Activated CD8-positive, alpha-beta memory T cell treated with anti-CD3 and anti-CD28 coated beads for 4 hours (primary cell): Measurements from ENCODE around the gene PARP12.

Experiments
- DNase-seq, 2 donors: peaks; one replicate each; pipeline ENCODE4 v3.0.0-alpha.2; 2020; ENCODE audit warnings: low read depth in 2 of 2

The PARP12 gene

GRCh38 chr7:140014123-140014522 lies 48.6 kb downstream of the PARP12 start:
- DNase-seq, result no peak

- DNase-seq, result no peak
Measured at GRCh38 chr7:140013676-140014075, 49.1 kb downstream of the PARP12 start.

GRCh38 chr7:140010194-140010895 lies 52.4 kb downstream of the PARP12 start:
- DNase-seq, result no peak

- no peak for DNase-seq
Measured at GRCh38 chr7:140009735-140010134, 53.0 kb downstream of the PARP12 start.

GRCh38 chr7:140008755-140009610 lies 53.8 kb downstream of the PARP12 start:
- no peak for DNase-seq

GRCh38 chr7:140007051-140007690 lies 55.6 kb downstream of the PARP12 start:
- no peak for DNase-seq

GRCh38 chr7:140006600-140006999 lies 56.2 kb downstream of the PARP12 start:
- no peak for DNase-seq

GRCh38 chr7:140005754-140006503 lies 56.8 kb downstream of the PARP12 start:
- no peak for DNase-seq

- DNase-seq, result no peak
Measured at GRCh38 chr7:140005341-140005740, 57.4 kb downstream of the PARP12 start.

- no peak for DNase-seq
Measured at GRCh38 chr7:140004672-140005071, 58.1 kb downstream of the PARP12 start.

- no peak for DNase-seq
Measured at GRCh38 chr7:140003913-140004382, 58.8 kb downstream of the PARP12 start.

- no peak for DNase-seq
Measured at GRCh38 chr7:140000666-140001268, 62.0 kb downstream of the PARP12 start.

GRCh38 chr7:139999516-139999915 lies 63.2 kb downstream of the PARP12 start:
- no peak for DNase-seq

- DNase-seq, result no peak
Measured at GRCh38 chr7:139998572-139998971, 64.2 kb downstream of the PARP12 start.

- no peak for DNase-seq
Measured at GRCh38 chr7:139995017-139995915, 67.5 kb downstream of the PARP12 start.

GRCh38 chr7:139994356-139994755 lies 68.4 kb downstream of the PARP12 start:
- no peak for DNase-seq

- DNase-seq, result no peak
Measured at GRCh38 chr7:139993592-139993991, 69.2 kb downstream of the PARP12 start.

GRCh38 chr7:139993169-139993568 lies 69.6 kb downstream of the PARP12 start:
- no peak for DNase-seq

GRCh38 chr7:139992353-139993044 lies 70.3 kb downstream of the PARP12 start:
- DNase-seq, result no peak

- DNase-seq, result no peak
Measured at GRCh38 chr7:139991911-139992310, 70.8 kb downstream of the PARP12 start.
